DOHH2 (cell line): ENCODE data around the gene MEI4.

Experiments used
- EZH2phosphoT487 ChIP-seq: fragments of 200-600 bp; sonication (generic); IDR thresholded peaks from 2 replicates; pipeline ENCODE4 v1.6.1; 2017; ENCODE audit warnings: borderline replicate concordance, mild to moderate bottlenecking, antibody characterized with exemption, low read length, moderate library complexity, mixed read lengths
- TF ChIP-seq, protein P1 (sequence below): fragments of 200-600 bp; sonication (generic); IDR thresholded peaks from one replicate; pipeline ENCODE4 v1.5.1; 2014; ENCODE audit warnings: antibody characterized with exemption, mild to moderate bottlenecking, low read depth, low read length; ENCODE audit not compliant: poor library complexity, severe bottlenecking

DNA sequence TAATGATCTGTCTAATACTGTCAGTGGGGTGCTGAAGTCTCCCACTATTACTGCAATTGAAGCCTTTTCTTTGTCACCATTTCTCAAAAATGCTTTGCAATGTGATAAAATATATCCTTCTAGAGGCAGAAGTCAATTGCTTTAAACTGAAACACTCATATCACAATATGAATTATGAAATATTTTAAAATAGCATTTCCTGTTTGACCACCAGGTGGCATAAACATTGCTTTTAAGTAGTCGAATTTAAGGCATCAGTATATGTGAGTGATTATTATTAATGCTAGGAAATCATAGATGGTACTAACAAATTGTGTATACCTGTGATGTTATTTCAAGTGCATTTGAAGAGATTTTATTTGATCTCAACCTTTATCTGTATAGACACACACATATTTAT lies 87.5 kb downstream of the MEI4 start:
- TF ChIP-seq, protein P1, sequence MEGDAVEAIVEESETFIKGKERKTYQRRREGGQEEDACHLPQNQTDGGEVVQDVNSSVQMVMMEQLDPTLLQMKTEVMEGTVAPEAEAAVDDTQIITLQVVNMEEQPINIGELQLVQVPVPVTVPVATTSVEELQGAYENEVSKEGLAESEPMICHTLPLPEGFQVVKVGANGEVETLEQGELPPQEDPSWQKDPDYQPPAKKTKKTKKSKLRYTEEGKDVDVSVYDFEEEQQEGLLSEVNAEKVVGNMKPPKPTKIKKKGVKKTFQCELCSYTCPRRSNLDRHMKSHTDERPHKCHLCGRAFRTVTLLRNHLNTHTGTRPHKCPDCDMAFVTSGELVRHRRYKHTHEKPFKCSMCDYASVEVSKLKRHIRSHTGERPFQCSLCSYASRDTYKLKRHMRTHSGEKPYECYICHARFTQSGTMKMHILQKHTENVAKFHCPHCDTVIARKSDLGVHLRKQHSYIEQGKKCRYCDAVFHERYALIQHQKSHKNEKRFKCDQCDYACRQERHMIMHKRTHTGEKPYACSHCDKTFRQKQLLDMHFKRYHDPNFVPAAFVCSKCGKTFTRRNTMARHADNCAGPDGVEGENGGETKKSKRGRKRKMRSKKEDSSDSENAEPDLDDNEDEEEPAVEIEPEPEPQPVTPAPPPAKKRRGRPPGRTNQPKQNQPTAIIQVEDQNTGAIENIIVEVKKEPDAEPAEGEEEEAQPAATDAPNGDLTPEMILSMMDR = peak; percentile 46
- no peak for TF ChIP-seq EZH2phosphoT487
